Fibroblast of pulmonary artery (primary cell): ENCODE results near the gene ACACA.

Experiments
- DNase-seq: peaks from one replicate; pipeline ENCODE4 v3.0.0-alpha.2; 2010; ENCODE audit warnings: low read depth
- H3K4me3 ChIP-seq: replicated peaks from 2 replicates; pipeline ENCODE4 v1.5.1; 2011; ENCODE audit warnings: low read depth, mild to moderate bottlenecking, control low read depth, low read length, moderate library complexity
- TF ChIP-seq, protein P1 (sequence below): IDR thresholded peaks from 2 replicates; pipeline ENCODE4 v1.5.1; 2011; ENCODE audit warnings: mild to moderate bottlenecking, control low read depth, low read length, inconsistent platforms; ENCODE audit errors: missing control alignments

The ACACA gene

DNA sequence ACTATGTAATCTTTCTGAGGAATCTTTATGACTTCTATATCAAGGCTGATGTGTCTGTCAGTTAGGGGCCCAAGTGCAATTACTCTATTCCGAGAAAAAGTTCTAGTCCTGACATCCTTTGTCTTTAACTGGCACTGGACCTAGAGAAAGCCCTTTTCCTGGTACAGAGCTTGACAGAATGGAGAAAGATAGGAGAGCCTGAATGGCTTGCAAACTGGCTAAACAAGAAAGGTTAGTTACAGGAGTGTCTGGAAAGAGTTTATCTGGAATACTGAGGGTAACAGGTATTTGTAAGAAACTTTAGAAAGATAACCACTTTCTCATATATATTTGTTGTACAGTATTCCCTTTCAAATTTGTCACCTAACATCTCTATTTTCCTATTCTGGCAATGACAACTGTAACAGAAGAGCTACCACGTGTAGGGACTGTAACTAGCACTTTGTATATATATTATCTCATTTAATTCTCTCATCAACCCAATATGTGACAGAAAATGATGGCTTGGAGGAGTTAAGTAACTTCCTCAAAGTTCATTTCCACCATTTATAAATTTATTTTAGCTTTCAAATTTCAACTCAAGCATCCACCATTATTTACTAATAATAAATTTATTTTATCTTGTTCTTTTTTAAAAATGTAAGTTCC, 128.3 kb downstream of the ACACA start:
- TF ChIP-seq, protein P1, sequence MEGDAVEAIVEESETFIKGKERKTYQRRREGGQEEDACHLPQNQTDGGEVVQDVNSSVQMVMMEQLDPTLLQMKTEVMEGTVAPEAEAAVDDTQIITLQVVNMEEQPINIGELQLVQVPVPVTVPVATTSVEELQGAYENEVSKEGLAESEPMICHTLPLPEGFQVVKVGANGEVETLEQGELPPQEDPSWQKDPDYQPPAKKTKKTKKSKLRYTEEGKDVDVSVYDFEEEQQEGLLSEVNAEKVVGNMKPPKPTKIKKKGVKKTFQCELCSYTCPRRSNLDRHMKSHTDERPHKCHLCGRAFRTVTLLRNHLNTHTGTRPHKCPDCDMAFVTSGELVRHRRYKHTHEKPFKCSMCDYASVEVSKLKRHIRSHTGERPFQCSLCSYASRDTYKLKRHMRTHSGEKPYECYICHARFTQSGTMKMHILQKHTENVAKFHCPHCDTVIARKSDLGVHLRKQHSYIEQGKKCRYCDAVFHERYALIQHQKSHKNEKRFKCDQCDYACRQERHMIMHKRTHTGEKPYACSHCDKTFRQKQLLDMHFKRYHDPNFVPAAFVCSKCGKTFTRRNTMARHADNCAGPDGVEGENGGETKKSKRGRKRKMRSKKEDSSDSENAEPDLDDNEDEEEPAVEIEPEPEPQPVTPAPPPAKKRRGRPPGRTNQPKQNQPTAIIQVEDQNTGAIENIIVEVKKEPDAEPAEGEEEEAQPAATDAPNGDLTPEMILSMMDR, result no peak
- no peak overlapping the region for H3K4me3 ChIP-seq
- DNase-seq, result no peak

DNA sequence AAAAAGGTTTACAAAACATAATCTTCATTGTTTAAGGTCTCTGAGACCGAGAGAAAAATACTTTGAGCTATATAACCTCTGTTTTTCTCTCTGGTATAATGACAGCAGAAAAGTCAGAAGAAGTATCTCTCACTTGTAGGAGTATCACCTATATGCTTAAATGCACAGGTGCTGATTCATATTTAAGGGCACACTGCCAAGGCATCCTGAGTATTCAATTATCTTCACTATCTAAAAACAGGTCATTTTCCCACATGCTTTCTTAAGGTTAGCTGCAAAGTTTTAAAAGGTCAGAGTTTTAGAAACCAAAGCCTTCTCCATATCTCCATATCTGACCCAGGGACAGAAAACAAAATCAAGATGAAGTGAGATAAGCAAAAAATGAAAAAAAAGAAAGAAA, 130.2 kb downstream of the ACACA start:
- H3K4me3 ChIP-seq, result no peak overlapping the region
- no peak for DNase-seq
- TF ChIP-seq, protein P1, result no peak

DNA sequence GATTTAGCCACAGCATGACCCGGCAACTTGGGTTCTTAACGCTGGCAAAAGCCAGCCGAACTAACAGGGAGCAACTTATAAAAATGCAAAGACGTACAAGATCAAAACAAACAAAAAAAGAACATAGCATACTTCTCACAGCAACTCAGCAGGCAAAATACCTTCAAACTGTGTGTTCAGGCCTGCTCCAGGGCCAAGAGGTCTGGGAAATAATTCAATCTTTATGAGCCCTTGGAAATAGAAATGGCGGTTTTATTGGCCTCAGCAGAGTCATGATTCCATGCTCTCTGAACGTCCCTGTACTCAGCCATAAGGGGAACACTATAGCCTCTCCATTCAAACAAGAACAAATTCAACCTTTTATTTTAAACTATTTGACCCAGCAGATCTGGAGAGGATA, 132.2 kb downstream of the ACACA start:
- no peak overlapping the region for H3K4me3 ChIP-seq
- TF ChIP-seq, protein P1, result no peak
- no peak for DNase-seq

DNA sequence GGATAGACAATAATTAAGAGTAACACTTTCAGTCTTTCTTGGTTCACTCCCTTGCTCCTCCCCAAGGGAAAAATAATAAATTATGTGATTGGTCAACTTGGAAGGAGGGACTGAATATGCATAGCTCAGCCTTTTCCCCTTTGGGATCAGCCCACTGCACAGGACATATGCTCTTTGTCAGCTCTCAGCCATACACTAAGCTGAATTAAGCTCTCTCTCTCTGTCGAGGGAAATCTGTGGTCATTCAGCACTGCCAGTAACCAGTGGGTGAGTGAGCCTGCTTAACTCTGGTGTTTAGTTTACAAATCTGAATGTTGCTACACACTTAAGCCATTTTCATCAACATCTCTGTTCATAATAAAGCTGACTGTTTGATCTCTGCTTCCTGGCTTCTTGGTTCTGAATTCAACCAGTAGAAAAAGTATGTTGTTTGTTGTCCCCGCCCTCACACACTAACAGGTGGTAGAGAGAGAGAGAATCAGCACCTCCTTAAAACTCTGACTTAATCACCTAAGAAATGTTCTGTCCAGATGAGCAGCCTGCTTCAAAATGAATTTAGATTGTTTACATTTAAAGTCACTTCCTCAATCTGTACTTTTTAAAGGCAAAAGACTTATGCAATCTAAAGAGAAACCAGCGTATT, 133.1 kb downstream of the ACACA start:
- H3K4me3 ChIP-seq, result no peak overlapping the region
- peak; percentile 69 for DNase-seq
- TF ChIP-seq, protein P1, result no peak

DNA sequence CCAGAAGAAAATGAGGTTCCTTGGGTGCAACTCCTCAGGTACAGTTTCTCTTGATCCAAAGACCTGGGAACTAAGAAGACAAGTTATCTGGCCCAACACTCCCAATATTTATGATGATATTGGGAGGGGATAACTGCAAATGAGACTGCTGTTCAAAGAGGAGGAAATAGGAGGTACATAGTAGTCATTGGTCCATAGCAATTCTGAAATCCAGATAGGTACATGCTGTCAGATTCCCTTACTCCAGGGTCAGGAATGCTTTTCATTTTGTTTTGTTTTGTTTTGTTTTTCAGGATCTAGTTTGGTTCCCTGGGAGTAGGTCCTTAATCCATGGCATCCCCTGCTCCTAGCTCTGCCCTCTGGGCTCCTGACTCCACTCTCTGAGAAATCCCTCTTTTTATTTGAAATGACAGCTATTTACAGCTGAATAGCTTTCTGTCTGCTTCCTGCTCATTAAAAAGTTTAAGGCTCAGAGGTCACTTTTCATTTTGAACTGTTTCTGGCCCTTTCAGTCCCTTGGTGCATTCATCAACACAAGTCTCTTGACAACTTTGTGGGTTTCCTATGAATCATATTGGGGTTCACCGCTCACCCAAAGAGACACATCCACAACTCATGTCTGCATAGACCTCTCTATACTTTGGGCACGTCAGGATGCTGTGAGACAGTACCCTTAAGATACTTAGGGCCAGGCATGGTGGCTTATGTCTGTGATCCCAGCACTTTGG, 141.0 kb downstream of the ACACA start:
- TF ChIP-seq, protein P1, result no peak
- H3K4me3 ChIP-seq, result no peak overlapping the region
- DNase-seq, result no peak

DNA sequence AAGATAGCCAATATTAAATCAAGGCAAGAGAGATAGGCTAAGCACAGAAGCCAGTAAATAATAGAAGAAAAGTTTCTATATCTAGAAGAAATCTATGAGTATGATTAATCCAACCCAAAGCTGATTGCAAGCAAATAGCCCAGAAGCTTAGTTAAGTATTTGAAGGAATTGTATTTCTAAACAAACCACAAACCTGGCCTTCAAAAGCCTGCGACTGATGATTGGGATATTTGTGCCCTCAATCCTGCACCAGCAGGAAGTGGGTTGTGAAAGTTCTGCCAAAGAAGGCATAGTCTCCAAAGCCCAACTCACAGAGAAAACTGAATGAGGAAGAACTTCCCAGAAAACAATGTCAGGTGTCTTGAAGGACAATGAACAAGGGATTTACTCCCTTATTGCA, 145.3 kb downstream of the ACACA start:
- no peak overlapping the region for H3K4me3 ChIP-seq
- TF ChIP-seq, protein P1, result no peak
- peak; percentile 38 for DNase-seq
